OCI-LY1 (cell line): Measurements from ENCODE around the gene UAP1.

Experiments used
- H2AFZ ChIP-seq: fragments of 200-600 bp; sonication (generic), shearing (Covaris generic); 2 replicates; pipeline ENCODE4 v1.6.0; 2014; ENCODE audit warnings: antibody characterized with exemption, mild to moderate bottlenecking, low read length
- H3F3A ChIP-seq: fragments of 200-600 bp; sonication (generic), shearing (Covaris generic); 2 replicates; pipeline ENCODE4 v1.6.0; 2014; ENCODE audit warnings: mild to moderate bottlenecking, antibody characterized with exemption, low read length, moderate library complexity; ENCODE audit not compliant: insufficient read depth
- H3K27ac ChIP-seq: fragments of 200-600 bp; sonication (generic); 2 replicates; pipeline ENCODE4 v1.5.1; 2014; ENCODE audit warnings: low read length, mixed run types, mild to moderate bottlenecking, low read depth; ENCODE audit not compliant: poor library complexity, severe bottlenecking
- H3K27me3 ChIP-seq: fragments of 200-600 bp; sonication (generic); 2 replicates; pipeline ENCODE4 v1.6.0; 2014; ENCODE audit warnings: antibody characterized with exemption, mild to moderate bottlenecking, low read length, moderate library complexity; ENCODE audit not compliant: insufficient read depth
- H3K36me3 ChIP-seq: fragments of 200-600 bp; sonication (generic); 2 replicates; pipeline ENCODE4 v1.6.1; 2014; ENCODE audit warnings: mild to moderate bottlenecking, antibody characterized with exemption, low read length, moderate library complexity, mixed read lengths; ENCODE audit not compliant: insufficient read depth
- H3K4me1 ChIP-seq: fragments of 200-600 bp; sonication (generic); 2 replicates; pipeline ENCODE4 v1.5.1; 2014; ENCODE audit warnings: mild to moderate bottlenecking, low read length, moderate library complexity; ENCODE audit not compliant: insufficient read depth, severe bottlenecking
- H3K4me2 ChIP-seq: fragments of 200-600 bp; sonication (generic), shearing (Covaris generic); 2 replicates; pipeline ENCODE4 v1.6.1; 2014; ENCODE audit warnings: low read length
- H3K4me3 ChIP-seq: fragments of 200-600 bp; sonication (generic); 2 replicates; pipeline ENCODE4 v1.5.1; 2014; ENCODE audit warnings: low read length, low read depth, mild to moderate bottlenecking, mixed read lengths; ENCODE audit not compliant: poor library complexity, severe bottlenecking
- H3K79me2 ChIP-seq: fragments of 200-600 bp; shearing (Covaris generic); 2 replicates; pipeline ENCODE4 v1.6.1; 2016; ENCODE audit warnings: mixed run types, low read length, mixed read lengths; ENCODE audit not compliant: insufficient read depth
- H3K9ac ChIP-seq: fragments of 200-600 bp; sonication (generic), shearing (Covaris generic); 2 replicates; pipeline ENCODE4 v1.6.1; 2014; ENCODE audit warnings: mild to moderate bottlenecking, low read length, mixed read lengths
- H3K9me2 ChIP-seq: fragments of 200-600 bp; sonication (generic), shearing (Covaris generic); 2 replicates; pipeline ENCODE4 v1.6.1; 2014; ENCODE audit warnings: low read depth, mild to moderate bottlenecking, low read length, mixed read lengths
- H3K9me3 ChIP-seq: fragments of 200-600 bp; shearing (Covaris generic); 2 replicates; pipeline ENCODE4 v1.6.1; 2014; ENCODE audit warnings: low read length, mixed read lengths
- H4K20me1 ChIP-seq: fragments of 200-600 bp; sonication (generic), shearing (Covaris generic); 2 replicates; pipeline ENCODE4 v1.6.0; 2016; ENCODE audit warnings: mild to moderate bottlenecking, low read length; ENCODE audit not compliant: insufficient read depth
- EZH2 ChIP-seq: fragments of 200-600 bp; sonication (generic), shearing (Covaris generic); IDR thresholded peaks from 2 replicates; pipeline ENCODE4 v1.8.0; 2017; ENCODE audit warnings: borderline replicate concordance, mixed run types, mild to moderate bottlenecking, antibody characterized with exemption, low read length, moderate library complexity, mixed read lengths
- TF ChIP-seq, protein P1 (sequence below): fragments of 200-600 bp; sonication (generic), shearing (Covaris generic); IDR thresholded peaks from 2 replicates; pipeline ENCODE4 v1.5.1; 2017; ENCODE audit warnings: mild to moderate bottlenecking, antibody characterized with exemption, low read length, moderate library complexity, mixed read lengths

UAP1 gene

DNA sequence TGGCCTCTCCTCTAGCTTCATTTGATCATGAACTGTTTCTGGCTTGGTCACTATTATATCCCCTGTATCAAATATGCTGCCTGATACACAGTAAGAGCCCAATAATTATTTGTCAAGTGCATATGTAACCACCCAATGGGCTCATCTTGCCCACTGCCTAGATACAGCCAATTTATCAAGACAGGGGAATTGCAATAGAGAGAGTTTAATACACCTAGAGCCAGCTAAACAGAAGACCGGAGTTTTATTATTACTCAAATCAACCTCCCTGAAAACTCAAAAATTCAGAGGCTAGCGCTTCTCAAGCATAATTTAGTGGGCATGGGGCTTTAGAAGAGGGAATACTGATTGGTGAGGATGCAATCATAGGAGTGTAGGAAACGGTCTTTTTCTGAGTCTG lies 18.3 kb upstream of the UAP1 start:
- no peaks in the 10 kb centered on the region for H3K36me3 ChIP-seq
- no peak overlapping the region for H3K4me3 ChIP-seq
- H3K4me1 ChIP-seq: no peaks in the 10 kb centered on the region
- H3K9me2 ChIP-seq: no peaks in the 10 kb centered on the region
- H3K9ac ChIP-seq: no peak overlapping the region
- no peaks in the 10 kb centered on the region for H3K79me2 ChIP-seq
- no peak overlapping the region for H2AFZ ChIP-seq
- no peak overlapping the region for H3K4me2 ChIP-seq
- H3F3A ChIP-seq: no peaks in the 10 kb centered on the region
- 0 out of 2 replicates have a peak, but pooled peaks cover 4% of the 10 kb centered on the region for H3K9me3 ChIP-seq
- H4K20me1 ChIP-seq: no peaks in the 10 kb centered on the region
- H3K27ac ChIP-seq: no peak overlapping the region
- H3K27me3 ChIP-seq: no peaks in the 10 kb centered on the region
- TF ChIP-seq, protein P1, sequence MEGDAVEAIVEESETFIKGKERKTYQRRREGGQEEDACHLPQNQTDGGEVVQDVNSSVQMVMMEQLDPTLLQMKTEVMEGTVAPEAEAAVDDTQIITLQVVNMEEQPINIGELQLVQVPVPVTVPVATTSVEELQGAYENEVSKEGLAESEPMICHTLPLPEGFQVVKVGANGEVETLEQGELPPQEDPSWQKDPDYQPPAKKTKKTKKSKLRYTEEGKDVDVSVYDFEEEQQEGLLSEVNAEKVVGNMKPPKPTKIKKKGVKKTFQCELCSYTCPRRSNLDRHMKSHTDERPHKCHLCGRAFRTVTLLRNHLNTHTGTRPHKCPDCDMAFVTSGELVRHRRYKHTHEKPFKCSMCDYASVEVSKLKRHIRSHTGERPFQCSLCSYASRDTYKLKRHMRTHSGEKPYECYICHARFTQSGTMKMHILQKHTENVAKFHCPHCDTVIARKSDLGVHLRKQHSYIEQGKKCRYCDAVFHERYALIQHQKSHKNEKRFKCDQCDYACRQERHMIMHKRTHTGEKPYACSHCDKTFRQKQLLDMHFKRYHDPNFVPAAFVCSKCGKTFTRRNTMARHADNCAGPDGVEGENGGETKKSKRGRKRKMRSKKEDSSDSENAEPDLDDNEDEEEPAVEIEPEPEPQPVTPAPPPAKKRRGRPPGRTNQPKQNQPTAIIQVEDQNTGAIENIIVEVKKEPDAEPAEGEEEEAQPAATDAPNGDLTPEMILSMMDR: no peak
- TF ChIP-seq EZH2: no peak

DNA sequence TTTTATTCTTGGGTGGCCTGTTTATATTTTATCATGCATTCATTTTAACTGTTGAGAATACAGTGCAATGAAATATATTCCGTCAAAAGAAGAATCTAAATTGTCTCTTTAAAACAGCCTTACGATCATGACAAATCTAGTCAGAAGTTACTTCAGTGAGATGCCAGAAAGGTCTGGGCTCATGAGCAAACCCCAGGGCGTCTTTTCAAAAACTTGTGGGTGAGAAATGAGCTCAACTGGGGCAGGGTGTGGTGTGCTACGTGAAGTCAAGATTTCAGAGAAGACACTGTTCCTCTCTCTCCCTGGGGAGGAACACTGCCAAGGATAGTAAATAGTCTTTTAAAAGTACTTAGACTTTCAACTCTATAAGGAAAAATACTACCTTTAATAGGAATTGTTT lies 13.4 kb upstream of the UAP1 start:
- Histone ChIP-seq H3K4me3 (no peak overlapping the region), H3K9me2 (no peaks in the 10 kb centered on the region), H3K36me3 (no peaks in the 10 kb centered on the region; the same call in 1 of the 2 replicates), H3F3A (no peaks in the 10 kb centered on the region), H2AFZ (peak overlapping the region; percentile 89), H3K27me3 (no peaks in the 10 kb centered on the region), H3K9ac (no peak overlapping the region), H3K9me3 (0 out of 2 replicates have a peak, but pooled peaks cover 2% of the 10 kb centered on the region), H3K79me2 (no peaks in the 10 kb centered on the region), H3K4me2 (no peak overlapping the region), H4K20me1 (no peaks in the 10 kb centered on the region), H3K27ac (no peak overlapping the region), H3K4me1 (no peaks in the 10 kb centered on the region)
- TF ChIP-seq EZH2: no peak
- TF ChIP-seq, protein P1: no peak

DNA sequence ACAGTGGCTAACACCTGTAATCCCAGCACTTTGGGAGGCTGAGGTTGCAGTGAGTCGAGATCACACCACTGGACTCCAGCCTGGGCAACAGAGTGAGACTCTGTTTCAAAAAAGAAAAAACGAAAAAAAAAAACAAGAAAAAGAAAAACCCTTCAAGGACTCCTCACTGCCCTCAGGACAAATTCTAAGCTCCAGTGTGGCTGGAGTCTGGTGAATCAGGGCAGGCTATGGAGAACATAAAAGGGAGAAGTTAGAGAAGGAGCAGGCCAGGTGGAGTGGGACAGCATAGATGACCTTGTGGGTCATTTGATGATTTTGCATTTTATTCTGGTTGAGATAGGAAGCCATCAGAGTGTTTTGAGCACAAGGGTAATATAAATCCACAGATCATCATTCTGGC lies 12.5 kb upstream of the UAP1 start:
- no peaks in the 10 kb centered on the region for H3K9me2 ChIP-seq
- H3K79me2 ChIP-seq: no peaks in the 10 kb centered on the region
- H3K9ac ChIP-seq: no peak overlapping the region
- no peaks in the 10 kb centered on the region for H3K27me3 ChIP-seq
- H4K20me1 ChIP-seq: no peaks in the 10 kb centered on the region
- H3K27ac ChIP-seq: no peak overlapping the region
- TF ChIP-seq, protein P1: no peak
- H3K4me3 ChIP-seq: no peak overlapping the region
- no peaks in the 10 kb centered on the region for H3F3A ChIP-seq
- no peaks in the 10 kb centered on the region for H3K9me3 ChIP-seq
- H3K36me3 ChIP-seq: no peaks in the 10 kb centered on the region; the same call in 1 of the 2 replicates
- no peaks in the 10 kb centered on the region for H3K4me1 ChIP-seq
- H2AFZ ChIP-seq: no peak overlapping the region
- H3K4me2 ChIP-seq: no peak overlapping the region
